Neural cell (in vitro differentiated cells): ENCODE measurements around the gene GUCA2A. TPM values are rescaled to one million over a fixed set of nuclear protein-coding genes. Genes with fewer than 3 reads are reported as not detected.

Experiments used
- H2AFZ ChIP-seq: fragments of 200-600, 300-800 bp; sonication (generic), shearing (Covaris generic); 2 replicates; pipeline ENCODE4 v1.6.0; 2014; ENCODE audit warnings: low read depth, mild to moderate bottlenecking, antibody characterized with exemption, low read length, moderate library complexity
- H3F3A ChIP-seq: fragments of 200-600 bp; shearing (Covaris generic); 2 replicates; pipeline ENCODE4 v1.6.1; 2016; ENCODE audit warnings: mild to moderate bottlenecking, moderate library complexity, mixed read lengths, antibody characterized with exemption, low read length; ENCODE audit not compliant: insufficient read depth, poor library complexity, severe bottlenecking
- H3K27ac ChIP-seq: fragments of 200-600, 300-800 bp; sonication (generic), shearing (Covaris generic); 2 replicates; pipeline ENCODE4 v1.5.1; 2014; ENCODE audit warnings: mild to moderate bottlenecking, low read length, moderate library complexity
- H3K27me3 ChIP-seq: fragments of 300-800, 200-600 bp; sonication (generic), shearing (Covaris generic); 2 replicates; pipeline ENCODE4 v1.6.0; 2014; ENCODE audit warnings: mild to moderate bottlenecking, low read depth, low read length, moderate library complexity; ENCODE audit not compliant: insufficient read depth
- H3K36me3 ChIP-seq: fragments of 300-800, 200-600 bp; sonication (generic), shearing (Covaris generic); 2 replicates; pipeline ENCODE4 v1.5.1; 2014; ENCODE audit warnings: mild to moderate bottlenecking, antibody characterized with exemption, low read length, moderate library complexity; ENCODE audit not compliant: insufficient read depth
- H3K4me2 ChIP-seq: fragments of 300-800, 200-600 bp; sonication (generic), shearing (Covaris generic); 2 replicates; pipeline ENCODE4 v1.6.0; 2014; ENCODE audit warnings: mild to moderate bottlenecking, low read length
- H3K4me3 ChIP-seq: fragments of 300-800, 200-600 bp; sonication (generic), shearing (Covaris generic); 2 replicates; pipeline ENCODE4 v1.5.1; 2014; ENCODE audit warnings: mild to moderate bottlenecking, low read length, moderate library complexity
- H3K79me2 ChIP-seq: fragments of 200-600 bp; shearing (Covaris generic); replicated peaks from 2 replicates; pipeline ENCODE4 v1.6.0; 2014; ENCODE audit warnings: mild to moderate bottlenecking, low read length, moderate library complexity; ENCODE audit not compliant: insufficient read depth
- H3K9ac ChIP-seq: fragments of 300-800, 200-600 bp; sonication (generic), shearing (Covaris generic); 2 replicates; pipeline ENCODE4 v1.6.1; 2016; ENCODE audit warnings: mild to moderate bottlenecking, low read length, mixed read lengths
- H3K9me2 ChIP-seq: fragments of 200-600 bp; shearing (Covaris generic); 2 replicates; pipeline ENCODE4 v1.6.1; 2016; ENCODE audit warnings: mild to moderate bottlenecking, low read length, mixed read lengths; ENCODE audit not compliant: insufficient read depth
- H3K9me3 ChIP-seq: fragments of 200-600, 300-800 bp; sonication (generic), shearing (Covaris generic); 2 replicates; pipeline ENCODE4 v1.6.1; 2016; ENCODE audit warnings: mild to moderate bottlenecking, mixed run types, low read length, moderate library complexity, mixed read lengths
- H4K20me1 ChIP-seq: fragments of 200-600 bp; shearing (Covaris generic); 2 replicates; pipeline ENCODE4 v1.6.1; 2016; ENCODE audit warnings: mild to moderate bottlenecking, mixed run types; ENCODE audit not compliant: insufficient read depth
- EP300 ChIP-seq: fragments of 450-650 bp; conservative IDR thresholded peaks from 2 replicates; pipeline ENCODE4 v1.6.1; 2014; ENCODE audit warnings: antibody characterized with exemption, mild to moderate bottlenecking, moderate library complexity; ENCODE audit not compliant: poor library complexity, severe bottlenecking
- EZH2 ChIP-seq: fragments of 200-600, 300-800 bp; shearing (Covaris generic), sonication (generic); IDR thresholded peaks from 2 replicates; pipeline ENCODE4 v1.6.1; 2014; ENCODE audit warnings: antibody characterized with exemption, low read length, borderline replicate concordance, mild to moderate bottlenecking; ENCODE audit not compliant: insufficient read depth, poor library complexity, severe bottlenecking
- MXI1 ChIP-seq: fragments of 450-650 bp; conservative IDR thresholded peaks from 2 replicates; pipeline ENCODE4 v1.6.1; 2014; ENCODE audit warnings: antibody characterized with exemption, mild to moderate bottlenecking; ENCODE audit not compliant: poor library complexity, severe bottlenecking
- POLR2AphosphoS5 ChIP-seq: IDR thresholded peaks from 2 replicates; pipeline ENCODE4 v1.6.1; 2012
- RAD21 ChIP-seq: fragments of 450-650 bp; conservative IDR thresholded peaks from 2 replicates; pipeline ENCODE4 v1.6.1; 2014; ENCODE audit warnings: antibody characterized with exemption, mild to moderate bottlenecking, moderate library complexity
- REST ChIP-seq: IDR thresholded peaks from 2 replicates; pipeline ENCODE4 v1.6.1; 2012; ENCODE audit warnings: borderline replicate concordance
- SMC3 ChIP-seq: fragments of 450-650 bp; conservative IDR thresholded peaks from 2 replicates; pipeline ENCODE4 v1.6.1; 2014; ENCODE audit warnings: antibody characterized with exemption, mild to moderate bottlenecking, moderate library complexity; ENCODE audit not compliant: poor library complexity
- TAF1 ChIP-seq: IDR thresholded peaks from 2 replicates; pipeline ENCODE4 v1.6.1; 2012; ENCODE audit warnings: low read depth
- polyA plus RNA-seq: library from polyadenylated mRNA; depleted of rRNA; stranded (reverse); fragments of >200 nt; gene quantifications from 2 replicates; pipeline ENCODE4 v1.2.3, GENCODE V29; 2014
- TF ChIP-seq, protein P1 (sequence below): fragments of 450-650 bp; IDR thresholded peaks from 2 replicates; pipeline ENCODE4 v1.5.1; 2014; ENCODE audit warnings: antibody characterized with exemption, mild to moderate bottlenecking, moderate library complexity; ENCODE audit not compliant: poor library complexity, severe bottlenecking

GUCA2A gene
- polyA plus RNA-seq, 1 donor from 2014 or later = not detected

DNA sequence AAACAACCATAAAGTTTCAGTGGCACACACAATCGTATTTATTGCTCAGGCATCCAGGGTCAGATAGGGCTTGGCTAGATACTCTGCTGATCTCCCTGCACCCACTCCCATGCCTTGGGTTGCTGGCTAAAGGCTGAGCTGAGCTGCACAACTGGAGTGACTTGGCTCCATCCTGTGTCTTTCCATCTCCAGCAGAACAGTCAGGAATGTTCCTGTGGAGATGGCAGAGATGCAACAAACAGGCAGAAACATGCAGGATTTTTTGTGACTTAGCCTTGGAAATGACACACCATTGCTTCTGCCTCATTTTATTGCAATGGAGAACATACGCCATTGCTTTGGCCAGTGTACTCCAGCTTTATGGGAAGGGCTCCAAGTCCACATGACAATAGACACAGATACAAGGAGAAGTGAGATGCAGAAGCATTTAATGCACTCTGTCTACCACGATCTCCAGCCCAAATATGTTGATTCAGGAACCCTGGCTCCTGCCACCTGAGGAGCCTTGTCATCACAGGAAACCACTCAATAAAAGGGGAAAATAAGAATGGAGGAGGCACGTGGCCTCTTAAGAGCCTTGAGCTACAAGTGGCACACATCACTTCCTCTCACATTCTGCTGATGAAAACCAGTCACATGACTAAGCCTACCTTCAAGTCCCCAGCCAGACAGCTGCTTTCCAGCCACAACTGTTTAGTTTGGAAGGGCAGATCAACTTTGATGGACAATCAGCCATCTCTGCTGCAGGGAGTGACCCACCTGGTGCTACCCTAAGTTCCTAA lies 21.5 kb downstream of the GUCA2A start:
- TF ChIP-seq EZH2 (no peak), TAF1 (no peak), MXI1 (no peak), RAD21 (no peak), POLR2AphosphoS5 (no peak), EP300 (no peak), REST (no peak), SMC3 (no peak)
- TF ChIP-seq, protein P1, sequence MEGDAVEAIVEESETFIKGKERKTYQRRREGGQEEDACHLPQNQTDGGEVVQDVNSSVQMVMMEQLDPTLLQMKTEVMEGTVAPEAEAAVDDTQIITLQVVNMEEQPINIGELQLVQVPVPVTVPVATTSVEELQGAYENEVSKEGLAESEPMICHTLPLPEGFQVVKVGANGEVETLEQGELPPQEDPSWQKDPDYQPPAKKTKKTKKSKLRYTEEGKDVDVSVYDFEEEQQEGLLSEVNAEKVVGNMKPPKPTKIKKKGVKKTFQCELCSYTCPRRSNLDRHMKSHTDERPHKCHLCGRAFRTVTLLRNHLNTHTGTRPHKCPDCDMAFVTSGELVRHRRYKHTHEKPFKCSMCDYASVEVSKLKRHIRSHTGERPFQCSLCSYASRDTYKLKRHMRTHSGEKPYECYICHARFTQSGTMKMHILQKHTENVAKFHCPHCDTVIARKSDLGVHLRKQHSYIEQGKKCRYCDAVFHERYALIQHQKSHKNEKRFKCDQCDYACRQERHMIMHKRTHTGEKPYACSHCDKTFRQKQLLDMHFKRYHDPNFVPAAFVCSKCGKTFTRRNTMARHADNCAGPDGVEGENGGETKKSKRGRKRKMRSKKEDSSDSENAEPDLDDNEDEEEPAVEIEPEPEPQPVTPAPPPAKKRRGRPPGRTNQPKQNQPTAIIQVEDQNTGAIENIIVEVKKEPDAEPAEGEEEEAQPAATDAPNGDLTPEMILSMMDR = no peak
- H3K27me3 ChIP-seq = no peaks in the 10 kb centered on the region

GRCh38 chr1:42141978-42142377 lies 22.6 kb downstream of the GUCA2A start:
- Histone ChIP-seq H3K9ac (no peak overlapping the region), H3K9me3 (no peaks in the 10 kb centered on the region), H3K27ac (no peak overlapping the region), H4K20me1 (no peaks in the 10 kb centered on the region), H3K4me2 (no peak overlapping the region), H3K36me3 (no peaks in the 10 kb centered on the region), H3K9me2 (no peaks in the 10 kb centered on the region), H2AFZ (no peak overlapping the region), H3K4me3 (no peak overlapping the region), H3K27me3 (no peaks in the 10 kb centered on the region), H3K79me2 (no peaks in the 10 kb centered on the region), H3F3A (no peaks in the 10 kb centered on the region)
- TF ChIP-seq TAF1 (no peak), SMC3 (no peak), RAD21 (no peak), EZH2 (no peak)

More for the DNA sequence above, 21.5 kb downstream of the GUCA2A start:
- Histone ChIP-seq H3K27ac (no peak overlapping the region), H3K79me2 (no peaks in the 10 kb centered on the region), H3K36me3 (no peaks in the 10 kb centered on the region), H3K9me2 (no peaks in the 10 kb centered on the region), H3K4me2 (no peak overlapping the region), H3K4me3 (no peak overlapping the region), H3K9ac (no peak overlapping the region), H4K20me1 (no peaks in the 10 kb centered on the region), H2AFZ (no peak overlapping the region), H3F3A (no peaks in the 10 kb centered on the region), H3K9me3 (no peaks in the 10 kb centered on the region)
